Measurements from ENCODE around the gene SHANK2.

Gene SHANK2

GRCh38 chr11:71268706-71269321, 16.4 kb upstream of the SHANK2 start:
- DNase-seq = no peak

- DNase-seq = no peak
Observed at GRCh38 chr11:71267807-71268421, 15.5 kb upstream of the SHANK2 start.

DNA sequence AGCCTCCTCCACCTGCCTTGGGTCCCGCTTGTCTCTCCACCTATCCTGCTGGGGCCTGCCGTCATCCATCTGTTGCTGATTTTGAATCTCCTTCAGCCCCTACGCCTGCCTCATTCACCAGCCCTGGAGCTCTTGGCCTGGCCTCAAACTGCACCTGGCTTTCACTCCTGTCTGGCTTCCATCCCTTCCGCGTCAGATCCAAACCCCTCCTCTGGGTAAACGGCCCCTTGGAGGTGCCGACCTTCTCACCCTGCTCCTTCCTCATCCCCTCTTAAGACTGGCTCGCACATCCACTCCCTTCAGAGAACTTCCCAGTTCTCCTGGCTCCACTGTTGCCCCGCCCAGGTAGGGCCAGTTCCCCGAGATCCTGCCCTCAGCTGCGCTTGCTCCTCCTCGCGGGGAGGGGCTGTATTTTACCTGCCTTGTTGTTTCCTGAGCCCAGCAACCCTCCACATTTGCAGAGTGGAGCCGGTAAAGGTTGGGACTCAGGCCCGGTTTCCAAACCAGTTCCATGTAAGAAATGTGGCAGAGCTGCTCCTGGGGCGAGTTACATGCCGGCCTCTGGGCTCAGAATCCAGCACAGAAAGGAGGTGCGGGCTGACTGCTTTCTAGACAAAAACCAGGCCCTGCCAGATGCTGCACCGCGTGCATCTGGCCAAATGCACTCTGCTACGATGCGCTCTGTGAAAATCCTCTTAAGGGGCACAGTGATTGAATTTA, 13.9 kb upstream of the SHANK2 start:
- DNase-seq = no peak

DNA sequence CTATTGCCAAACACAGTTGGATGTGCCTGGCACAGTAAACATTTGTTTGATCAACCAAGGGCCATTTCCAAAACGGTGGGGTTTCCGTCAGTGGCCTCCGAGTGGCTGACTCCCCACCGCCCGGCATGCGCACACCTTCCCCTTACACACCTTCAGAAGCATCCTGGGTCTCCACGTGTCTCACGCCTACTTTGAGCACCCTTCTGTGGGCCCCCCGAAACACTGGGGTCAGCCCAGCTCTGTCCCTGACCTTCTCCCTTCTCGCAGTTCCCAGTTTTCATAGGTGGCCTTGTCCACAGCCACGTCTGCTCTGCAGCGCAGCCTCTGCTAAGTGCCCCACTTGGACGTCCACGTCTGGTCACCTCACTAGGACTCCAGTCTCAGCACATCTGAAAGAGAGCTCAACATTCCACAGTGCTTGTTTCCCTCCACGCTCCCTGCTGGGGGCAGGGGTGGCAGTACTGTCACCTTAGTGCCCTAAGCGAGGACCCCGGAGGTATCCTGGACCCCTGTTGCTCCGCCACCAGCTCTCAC, 13.2 kb upstream of the SHANK2 start:
- DNase-seq = no peak

GRCh38 chr11:71263386-71263785, 11.0 kb upstream of the SHANK2 start:
- no peak for DNase-seq

GRCh38 chr11:71255800-71256479, 3.6 kb upstream of the SHANK2 start:
- DNase-seq = no peak

GRCh38 chr11:71255323-71255722, 2.9 kb upstream of the SHANK2 start:
- no peak for DNase-seq

DNA sequence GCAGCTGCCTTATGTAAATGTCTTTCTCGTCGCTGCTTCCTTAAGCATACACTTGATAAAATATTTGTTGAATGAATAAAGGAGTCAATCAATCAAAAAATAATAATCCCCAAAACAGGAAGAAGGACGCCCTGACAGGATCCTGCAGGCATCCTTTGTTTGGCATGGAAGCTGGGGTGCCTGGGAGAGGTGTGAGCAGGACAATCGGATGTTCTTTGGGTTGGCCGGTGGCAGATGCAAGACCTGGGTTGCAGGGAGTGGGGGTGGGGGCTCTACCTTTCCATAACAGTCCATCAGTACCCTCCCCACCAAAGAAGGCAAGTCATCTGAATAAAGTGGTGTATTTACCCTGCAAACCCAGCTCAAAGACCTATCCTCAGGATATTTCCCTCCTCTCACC, 1.4 kb upstream of the SHANK2 start:
- no peak for DNase-seq

GRCh38 chr11:71252770-71253730, 673 bp upstream of the SHANK2 start:
- no peak for DNase-seq

GRCh38 chr11:71251761-71252268, 562 bp downstream of the SHANK2 start:
- DNase-seq = no peak

DNA sequence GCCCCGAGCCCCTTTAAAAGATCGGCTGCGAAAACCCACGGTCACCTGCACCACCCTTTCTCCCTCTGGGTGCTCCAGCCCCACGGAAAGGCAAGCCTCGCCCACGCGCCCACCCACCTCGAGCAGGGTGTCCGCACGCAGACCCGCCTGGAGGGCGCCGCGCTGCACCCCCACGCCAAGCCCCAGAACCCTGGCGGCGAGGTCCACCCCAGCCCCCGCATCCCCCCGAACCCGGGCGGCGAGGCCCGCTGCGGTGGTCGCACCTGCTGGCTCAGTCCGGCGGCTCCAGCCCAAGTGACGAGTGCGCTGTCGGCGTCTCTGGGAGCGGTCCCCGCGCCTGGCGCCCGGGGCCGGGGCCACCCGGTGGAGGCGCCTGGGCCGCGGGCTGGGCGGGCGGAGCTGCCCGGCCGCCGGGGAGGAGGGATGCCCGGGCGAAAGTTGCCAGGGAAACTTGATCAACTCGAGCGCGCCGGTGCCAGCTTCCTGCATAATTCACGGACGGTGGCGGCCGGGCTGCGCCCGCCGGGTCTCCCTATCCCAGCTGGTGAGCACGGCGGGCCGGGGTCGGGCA, 1.1 kb downstream of the SHANK2 start:
- no peak for DNase-seq

DNA sequence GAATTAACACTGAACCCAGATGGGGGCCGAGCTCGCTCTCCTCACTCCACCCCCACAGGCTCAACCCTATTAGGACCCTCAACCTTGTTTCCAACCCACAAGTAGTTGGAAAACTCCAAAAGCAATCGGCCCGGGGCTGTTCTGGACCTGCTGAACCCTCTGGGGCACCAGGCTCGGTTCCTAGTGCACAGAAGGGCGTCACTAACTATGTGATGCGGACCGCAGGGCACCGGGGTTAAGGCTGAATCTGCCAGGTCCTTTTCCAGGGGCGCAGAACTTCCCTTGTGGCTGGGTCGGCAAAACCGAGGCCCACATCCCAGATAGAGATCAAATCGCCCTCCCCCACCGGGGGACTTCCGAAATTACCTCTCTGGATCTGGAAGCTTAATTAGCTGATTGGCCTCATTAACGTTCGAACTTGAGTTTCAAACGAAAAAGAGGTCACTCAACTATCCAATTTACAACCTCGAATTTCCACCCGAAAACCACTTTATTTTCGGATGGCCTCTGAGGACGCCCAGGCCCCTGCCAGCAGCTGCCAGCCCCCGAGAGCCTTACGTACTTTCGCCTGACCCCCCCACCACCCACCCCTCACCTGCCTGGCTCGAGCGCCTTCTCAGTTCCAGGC, 1.7 kb downstream of the SHANK2 start:
- DNase-seq = no peak

DNA sequence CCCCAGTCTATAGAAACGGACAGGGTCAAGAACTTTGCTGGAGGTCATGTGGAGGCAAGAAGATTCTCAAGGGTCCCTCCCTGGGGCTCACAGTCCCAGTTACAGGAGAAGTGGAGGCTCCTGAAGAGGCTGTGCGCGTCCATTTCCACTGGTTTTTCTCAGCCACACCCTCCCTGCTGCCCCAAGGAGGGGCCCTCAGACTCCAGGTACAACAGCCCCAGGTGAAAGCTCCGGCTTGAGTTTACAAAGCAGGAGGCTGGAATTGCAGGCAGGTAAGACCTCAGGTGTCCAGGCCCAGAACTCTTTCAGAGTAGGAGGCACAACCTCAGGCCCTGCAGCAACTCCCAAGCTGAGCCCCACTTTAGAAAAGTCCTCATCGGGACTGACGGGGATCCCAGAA, 3.1 kb downstream of the SHANK2 start:
- no peak for DNase-seq

GRCh38 chr11:71248656-71249055, 3.7 kb downstream of the SHANK2 start:
- no peak for DNase-seq

GRCh38 chr11:71248251-71248570, 4.2 kb downstream of the SHANK2 start:
- no peak for DNase-seq

DNA sequence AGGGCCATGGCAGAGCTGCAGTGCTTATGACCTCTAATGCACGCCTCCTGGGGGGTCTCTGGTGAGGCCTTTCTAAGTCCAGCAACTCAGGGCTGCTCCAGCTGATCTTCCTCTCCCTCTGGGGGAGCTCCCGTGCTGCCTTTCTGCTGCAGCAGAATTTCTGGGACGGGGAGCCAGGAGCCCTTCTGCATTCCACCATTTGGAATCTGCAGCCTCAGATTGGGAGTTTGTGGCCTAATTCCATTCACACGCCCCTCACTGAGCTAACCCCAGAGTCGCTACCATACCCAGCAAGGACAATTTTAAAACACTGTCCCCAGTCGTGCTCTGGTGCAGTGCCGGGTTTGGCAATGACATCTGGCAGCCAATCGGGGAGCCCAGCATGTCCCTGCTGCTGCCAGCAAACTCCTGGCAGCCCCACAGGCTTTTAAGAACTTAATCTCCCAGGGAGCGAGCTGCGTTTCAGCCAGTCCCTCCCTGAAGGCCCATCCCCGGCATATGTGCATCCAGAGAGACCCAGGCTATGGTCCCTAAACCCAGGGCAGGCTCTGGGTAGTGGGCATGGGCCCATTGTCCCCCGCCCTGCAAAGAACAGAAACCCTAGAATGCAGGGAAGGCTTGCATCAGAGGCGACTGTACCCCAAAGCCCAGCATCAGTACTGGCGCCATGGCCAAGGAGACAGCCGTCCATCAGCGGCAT, 4.7 kb downstream of the SHANK2 start:
- no peak for DNase-seq

DNA sequence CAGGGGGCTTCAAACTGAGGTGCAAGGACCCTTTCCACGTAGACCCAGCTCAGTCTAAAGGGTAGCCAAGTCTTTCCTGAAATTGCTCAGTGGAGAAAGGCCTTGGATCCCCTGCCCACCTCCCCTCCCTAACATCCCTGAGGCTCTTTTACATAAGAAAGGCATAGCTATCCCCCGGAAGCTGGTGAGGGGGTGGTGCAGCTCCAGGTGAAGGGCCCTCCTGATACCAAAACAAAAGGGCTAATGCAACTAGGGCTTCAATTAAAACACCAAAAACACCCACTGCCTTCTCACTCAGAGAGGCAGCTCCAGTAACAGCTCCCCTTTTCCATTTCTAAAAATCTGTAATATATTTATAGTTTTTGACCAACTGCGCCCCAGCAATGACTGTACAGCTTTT, 5.8 kb downstream of the SHANK2 start:
- no peak for DNase-seq

DNA sequence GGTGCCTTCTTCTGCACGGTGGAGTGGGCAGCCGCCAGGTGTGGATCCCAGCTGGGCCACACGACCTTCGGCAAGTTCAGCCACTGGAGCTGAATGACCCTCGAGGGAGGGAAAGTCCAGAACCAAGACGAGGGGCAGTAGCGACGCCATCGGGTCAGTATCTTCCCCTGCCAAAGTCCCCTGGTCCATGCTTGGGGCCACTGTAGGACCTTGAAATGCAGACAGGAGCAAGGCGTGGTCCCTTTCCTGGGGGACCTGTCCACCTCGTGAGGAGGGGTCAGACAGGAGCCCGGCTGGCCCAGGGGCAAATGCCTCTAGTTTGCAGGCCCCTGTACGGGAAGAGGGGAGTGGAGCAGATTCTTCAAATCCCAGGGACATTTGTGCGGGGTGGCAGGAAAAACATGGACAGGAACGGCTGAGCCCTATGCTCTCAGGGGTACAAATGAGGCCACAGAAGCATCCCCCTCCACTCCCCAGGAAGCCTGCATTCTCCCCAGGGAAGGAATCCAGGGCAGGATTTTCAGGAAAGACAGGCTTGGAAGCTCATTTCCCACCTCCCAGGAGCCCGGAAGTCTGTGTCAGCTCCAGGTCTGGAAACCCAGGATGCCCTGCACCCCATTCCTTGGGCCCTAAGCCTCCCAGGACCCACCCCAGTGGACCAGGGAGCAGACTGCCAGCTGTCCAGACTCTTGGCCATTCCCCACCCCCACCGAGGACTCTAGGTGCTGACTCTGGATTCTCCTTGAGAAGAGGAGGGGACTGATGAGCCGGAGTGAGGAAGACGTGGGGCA, 6.6 kb downstream of the SHANK2 start:
- no peak for DNase-seq

- no peak for DNase-seq
Observed at GRCh38 chr11:71244116-71244810, 8.1 kb downstream of the SHANK2 start.

Measured in GOT3 (cell line).